ENCODE measurements around the gene INO80.
A peak's percentile ranks its signal among the peaks of the same experiment; 100 is the strongest.

INO80 gene

DNA sequence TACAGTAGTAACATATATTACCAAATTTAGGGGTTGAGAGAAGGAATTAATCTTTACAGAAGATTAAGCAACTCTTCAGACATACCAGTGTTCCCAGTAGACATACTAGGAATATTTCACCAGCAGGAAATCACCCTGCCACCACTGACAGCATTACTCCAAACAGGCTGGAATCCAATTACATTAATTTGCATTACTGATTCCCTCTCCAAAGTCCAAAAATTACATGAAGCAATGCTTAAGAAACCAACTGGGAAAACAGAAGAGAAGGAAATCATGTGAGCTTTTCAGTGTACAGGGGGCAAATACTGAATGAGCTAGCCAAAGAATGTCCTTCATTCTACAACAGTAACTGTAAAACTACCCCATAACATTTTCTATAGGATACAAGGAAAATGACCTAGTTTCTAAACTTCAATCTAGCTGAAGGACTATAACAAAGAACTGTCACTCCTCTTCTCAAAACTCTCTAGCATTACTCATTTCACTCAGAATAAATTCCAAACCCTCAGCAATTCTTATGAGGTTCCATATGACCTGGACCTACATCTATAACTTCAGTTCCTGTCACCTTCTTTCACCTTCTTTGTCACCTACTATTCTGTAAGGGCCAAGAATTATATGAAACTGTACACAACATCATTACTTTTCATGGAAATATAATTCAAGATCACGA lies 72.7 kb downstream of the INO80 start:
- DNase-seq = no peak

DNA sequence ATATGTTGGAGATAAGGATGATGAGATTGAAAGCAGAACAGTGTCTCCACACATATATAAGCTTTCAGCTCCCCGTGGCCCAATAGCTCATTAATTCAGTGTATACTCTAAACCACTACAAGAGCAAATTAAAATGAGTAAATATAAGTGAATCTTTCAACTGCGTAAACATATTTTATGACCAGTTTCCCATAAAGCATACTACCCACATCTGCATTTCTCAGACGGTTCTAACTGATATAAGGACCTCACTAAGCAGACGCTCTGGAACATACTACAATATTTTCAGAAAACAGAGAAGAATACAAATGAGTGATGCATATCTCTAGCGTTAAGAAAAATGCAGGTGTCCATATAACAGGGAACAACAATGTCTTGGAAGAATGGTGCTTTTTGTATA lies 73.2 kb downstream of the INO80 start:
- DNase-seq = no peak

DNA sequence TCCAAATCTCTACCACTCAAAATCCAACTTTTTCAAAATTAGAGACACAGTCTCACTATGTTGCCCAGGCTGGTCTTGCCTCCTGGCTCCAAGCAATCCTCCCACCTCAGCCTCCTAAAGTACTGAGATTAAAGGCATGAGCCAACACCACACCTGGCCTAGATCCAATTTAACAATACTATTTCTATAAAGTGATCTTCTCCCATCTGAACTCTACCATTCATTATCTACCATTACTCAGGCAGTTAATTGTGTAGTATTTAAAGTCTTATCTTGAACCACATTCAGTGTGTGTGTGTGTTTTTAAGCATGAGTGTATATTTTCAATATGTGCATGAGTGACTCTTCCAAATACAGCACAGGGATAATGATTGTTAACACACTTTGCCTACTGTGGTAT lies 77.0 kb downstream of the INO80 start:
- no peak for DNase-seq

DNA sequence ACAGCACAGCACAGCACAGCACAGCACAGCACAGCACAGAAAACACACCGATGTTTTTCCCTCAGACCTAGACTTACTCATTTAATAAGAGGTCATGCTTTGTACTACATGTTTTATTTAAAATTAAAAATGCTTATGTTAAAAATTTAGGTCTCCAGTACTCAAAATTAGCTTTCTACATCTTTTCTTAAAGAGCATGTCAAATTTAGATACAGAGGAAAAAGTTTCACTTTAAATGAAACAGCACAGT lies 84.1 kb downstream of the INO80 start:
- no peak for DNase-seq

DNA sequence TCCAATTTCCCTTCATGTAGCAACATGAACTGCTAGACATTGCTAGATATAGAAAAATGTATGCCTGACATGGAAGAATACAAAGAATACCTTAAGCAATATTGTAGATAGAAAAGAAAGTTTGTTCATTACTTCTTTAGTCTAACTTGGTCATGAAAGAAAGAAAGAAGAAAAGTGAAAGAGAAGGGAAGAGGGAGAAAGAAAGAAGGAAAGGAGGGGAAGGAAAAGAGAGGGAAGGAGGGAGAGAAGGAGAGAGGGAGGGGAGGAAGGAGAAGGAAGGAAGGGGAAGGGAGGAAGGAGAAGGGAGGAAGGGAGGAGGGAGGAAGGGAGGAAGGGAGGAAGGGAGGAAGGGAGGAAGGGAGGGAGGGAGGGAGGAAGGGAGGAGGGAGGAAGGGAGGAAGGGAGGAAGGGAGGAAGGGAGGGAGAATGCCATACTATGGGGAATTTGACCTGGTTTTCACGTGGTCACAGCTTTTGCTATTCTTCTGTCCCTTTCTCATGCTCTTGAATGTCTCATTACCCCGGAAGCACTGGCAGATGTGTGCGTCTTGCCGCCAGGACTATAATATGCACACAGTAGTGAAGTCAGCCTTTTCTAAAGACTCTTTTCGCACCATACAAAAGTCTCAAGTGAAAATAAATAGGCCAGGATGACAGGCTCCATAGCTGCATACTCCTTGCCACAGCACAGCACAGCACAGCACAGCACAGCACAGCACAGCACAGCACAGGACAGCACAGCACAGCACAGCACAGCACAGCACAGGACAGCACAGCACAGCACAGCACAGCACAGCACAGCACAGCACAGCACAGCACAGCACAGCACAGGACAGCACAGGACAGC lies 84.6 kb downstream of the INO80 start:
- DNase-seq = no peak

DNA sequence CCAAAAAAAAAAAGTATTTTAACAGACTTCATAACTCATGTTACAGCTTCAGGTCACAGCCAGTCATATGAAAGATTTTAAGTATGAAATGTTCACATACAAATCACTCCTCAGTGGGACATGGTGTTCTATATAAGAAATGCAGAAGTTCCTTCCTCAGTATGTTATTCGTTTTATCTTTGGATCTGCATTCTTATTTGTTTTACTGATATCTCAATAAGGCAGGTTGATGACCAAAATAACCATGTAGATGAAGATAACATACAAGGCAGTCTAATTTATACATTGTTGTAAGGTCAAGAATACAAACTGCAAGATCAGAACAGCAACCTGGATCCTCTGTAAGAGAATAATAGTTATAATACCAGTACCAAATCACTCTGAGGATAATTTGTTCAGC lies 87.2 kb downstream of the INO80 start:
- no peak for DNase-seq

DNA sequence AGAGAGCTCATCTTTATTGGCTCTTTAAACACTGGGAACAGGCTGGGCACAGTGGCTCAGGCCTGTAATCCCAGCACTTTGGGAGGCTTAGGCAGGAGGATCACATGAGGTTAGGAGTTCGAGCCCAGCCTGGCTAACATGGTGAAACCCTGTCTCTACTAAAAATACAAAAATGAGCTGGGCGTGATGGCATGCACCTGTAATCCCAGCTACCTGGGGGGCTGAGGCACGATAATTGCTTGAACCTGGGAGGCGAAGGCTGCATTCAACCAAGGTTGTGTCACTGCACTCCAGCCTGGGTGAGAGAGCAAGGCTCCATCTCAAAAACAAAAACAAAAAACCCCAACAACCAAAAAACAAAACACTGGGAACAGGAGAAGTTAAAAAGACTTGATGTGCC lies 90.7 kb downstream of the INO80 start:
- no peak for DNase-seq

DNA sequence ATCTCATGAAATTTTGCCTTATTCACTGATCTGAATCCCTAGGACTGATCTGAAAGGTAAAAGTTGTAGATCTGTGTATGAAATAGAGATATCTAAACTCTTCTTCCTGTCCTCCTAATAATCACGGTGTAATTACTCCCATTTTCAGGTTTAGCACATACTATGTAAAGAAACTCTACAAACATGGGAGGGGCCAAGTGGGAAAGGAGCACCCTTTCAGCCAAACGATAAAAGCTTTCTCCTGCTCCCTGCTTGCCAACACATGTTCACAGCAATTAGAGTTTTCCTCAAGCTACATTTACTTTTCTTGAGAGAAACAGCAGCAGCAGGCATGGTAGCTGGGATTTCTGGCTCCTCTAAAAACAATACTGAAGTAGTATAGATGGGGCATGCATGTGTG lies 91.2 kb downstream of the INO80 start:
- DNase-seq = no peak

DNA sequence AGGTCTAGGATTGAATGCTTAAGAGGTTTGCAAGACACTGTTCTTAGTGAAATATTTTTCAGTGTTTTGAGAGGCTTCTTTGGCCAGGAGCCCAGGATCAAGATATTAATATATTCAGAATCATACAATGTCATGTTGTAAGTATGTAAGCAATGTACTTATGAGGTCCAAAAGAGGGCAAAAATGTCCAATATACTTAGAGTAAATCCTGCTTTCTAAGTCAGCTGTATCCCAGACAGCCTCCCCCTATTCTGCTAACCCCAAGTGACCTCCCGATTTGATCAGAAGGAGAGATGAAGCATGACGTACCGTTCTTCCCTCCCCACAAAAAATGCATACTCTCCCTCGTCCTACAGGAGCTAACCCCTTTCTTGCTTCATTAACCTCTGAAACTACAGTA lies 91.9 kb downstream of the INO80 start:
- DNase-seq = no peak

DNA sequence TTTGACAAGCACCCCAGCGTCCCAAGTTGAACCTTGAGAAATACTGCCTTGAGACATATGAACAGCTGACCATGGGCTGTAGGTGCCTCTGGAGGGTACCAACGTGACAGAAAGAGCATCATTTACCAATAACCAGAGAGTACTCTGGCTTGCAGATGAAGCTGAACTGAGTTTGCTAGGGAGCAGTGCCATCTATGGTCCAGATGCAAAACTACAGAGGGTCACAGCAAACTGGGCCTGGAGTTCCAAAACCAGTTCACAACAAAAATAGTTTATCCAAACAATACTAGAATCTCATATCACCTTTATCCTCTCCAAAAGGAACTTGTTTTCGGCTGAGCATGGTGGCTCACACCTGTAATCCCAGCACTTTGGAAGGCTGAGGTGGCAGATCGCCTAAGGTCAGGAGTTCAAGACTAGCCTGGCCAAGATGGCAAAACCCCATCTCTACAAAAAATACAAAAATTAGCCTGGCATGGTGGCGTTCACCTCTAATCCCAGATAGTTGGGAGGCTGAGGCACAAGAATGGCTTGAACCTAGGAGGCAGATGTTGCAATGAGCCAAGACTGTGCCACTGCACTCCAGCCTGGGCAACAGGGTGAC lies 93.5 kb downstream of the INO80 start:
- peak; percentile 63 for DNase-seq

DNA sequence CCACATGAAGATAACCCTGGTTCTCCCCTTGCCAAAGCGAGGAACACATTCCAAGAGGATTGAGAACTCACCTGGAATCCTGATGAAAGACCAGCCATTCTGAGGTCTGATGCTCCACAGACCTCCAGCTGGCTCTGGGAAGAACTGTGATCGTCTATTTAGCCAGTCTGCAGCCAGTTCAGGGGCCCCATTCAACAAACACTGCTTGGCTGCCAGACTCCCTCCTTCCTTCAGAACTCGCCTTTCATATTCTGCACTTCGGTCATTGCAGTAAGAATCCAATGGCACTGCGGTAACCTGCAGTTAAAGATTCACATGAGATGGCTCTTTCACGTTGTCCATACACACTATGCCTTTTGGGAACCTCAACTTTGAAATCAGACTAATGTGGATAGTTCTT lies 95.3 kb downstream of the INO80 start:
- no peak for DNase-seq

DNA sequence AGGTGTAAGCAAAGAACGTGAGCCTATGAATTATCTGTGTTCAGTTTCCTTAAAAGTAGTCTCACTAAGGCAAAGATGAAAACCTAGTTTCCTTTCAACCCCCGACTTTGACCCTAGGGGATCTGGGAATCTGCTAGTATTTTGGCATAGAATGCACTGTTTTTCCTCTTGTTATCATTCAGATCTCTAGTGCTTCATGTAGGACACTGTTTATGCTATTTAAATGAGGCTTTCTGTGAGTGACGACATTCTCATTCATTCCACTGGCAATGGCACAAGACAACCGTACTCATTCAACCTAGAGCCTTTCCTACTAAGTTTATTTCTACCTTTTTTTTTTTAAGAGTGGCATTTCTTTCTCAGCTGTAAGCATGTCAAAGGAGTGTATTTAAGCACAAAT lies 95.8 kb downstream of the INO80 start:
- no peak for DNase-seq

DNA sequence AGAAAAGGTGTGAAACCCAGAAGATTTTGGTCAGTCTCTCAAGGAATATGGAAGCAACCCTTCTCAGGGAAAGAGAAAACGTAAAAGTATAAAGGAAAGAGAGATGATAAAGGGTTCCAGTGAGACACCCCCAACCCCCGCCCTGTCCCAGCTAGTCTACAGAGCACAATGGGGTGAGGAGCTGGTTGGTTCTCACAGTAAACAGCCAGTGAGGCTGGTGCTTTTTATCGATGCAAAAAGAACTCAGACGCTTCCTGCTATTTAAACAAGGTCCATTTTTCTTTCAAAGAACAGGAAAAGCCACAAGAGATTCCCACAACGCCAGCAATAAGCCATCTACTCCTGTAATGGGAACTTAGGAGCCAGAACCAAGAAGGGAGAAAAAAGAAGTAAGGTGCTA lies 96.9 kb downstream of the INO80 start:
- DNase-seq = no peak

DNA sequence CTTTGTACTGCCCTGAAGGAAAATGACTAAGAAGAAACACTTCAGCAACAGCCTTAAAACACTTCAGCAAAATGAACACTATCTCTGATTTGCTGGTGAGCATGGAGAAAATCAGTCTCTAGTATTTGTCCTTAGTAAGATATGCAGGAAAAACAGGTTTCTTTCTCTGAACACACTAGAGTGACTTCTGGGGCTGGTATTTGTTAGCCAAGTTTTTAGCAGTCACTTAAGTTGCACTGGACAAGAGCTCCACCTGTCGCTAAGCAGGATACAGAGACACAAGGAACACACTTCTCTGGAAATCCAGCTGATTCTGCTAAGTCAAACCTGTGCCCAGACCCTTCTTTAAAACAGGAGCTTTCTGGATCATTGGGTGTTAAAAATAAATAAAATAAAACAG lies 97.5 kb downstream of the INO80 start:
- no peak for DNase-seq

DNA sequence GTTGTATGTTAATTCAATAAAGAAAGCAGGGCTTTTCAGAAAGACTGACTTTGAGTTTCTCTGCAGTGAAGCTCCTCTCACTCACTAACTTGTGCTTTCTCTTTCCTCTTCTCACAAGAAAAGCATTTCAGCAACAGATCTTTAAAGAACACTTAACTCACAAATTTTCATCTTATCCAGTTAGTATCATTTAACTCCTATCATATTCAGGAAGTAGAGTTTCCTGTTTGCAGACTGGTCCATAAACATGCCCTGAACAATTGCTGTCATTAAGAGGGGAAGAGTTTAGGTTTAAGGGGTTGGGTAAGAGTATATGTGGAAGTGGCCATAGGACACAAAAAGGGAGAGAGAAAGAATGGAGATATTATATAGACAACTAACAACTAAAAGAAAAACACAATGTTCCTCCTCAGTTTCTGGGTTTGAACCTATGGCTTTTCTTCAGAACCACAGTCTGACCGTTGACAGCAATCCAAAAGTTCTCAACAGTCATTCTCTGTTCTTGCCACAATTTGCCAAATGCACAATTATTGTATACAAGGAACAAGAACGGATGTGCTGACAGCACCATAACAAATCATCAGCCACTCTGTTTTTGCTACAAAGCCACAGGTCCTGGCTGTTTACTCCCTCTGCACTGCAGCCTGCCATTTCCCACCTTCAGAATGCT lies 98.9 kb downstream of the INO80 start:
- DNase-seq = no peak

DNA sequence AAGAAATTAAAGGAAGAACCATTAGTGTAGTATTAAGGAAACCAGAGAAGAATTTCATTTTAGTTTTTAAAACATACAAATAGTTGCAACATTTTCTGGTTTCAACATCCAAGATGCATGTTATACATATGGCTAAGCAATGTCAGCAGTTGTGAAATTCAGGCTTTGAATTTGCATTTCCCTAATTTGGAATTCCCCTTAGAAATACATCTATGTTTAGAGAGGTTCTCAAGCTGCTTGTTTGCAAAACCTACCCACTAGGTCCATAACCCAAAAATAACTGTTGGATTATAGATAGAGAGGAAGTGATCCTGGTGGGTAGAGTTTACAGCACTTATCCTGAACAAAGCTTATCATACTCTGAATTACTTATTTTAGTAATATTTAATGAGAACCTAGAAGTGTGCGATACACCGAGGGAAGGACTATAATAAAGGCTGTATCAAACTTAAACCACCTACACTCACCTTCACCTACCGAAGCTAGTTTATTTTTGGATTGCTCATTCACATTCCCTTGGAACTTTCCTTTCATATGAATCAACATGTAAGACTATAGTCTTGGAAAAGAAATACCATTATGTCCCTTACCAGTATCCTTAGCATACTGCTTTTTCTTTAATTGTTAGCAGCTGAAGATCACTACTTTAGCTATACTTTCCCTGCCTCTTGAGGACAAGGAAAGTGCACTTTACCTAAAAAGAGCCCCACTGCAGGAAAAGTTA lies 102.2 kb downstream of the INO80 start:
- DNase-seq = no peak

DNA sequence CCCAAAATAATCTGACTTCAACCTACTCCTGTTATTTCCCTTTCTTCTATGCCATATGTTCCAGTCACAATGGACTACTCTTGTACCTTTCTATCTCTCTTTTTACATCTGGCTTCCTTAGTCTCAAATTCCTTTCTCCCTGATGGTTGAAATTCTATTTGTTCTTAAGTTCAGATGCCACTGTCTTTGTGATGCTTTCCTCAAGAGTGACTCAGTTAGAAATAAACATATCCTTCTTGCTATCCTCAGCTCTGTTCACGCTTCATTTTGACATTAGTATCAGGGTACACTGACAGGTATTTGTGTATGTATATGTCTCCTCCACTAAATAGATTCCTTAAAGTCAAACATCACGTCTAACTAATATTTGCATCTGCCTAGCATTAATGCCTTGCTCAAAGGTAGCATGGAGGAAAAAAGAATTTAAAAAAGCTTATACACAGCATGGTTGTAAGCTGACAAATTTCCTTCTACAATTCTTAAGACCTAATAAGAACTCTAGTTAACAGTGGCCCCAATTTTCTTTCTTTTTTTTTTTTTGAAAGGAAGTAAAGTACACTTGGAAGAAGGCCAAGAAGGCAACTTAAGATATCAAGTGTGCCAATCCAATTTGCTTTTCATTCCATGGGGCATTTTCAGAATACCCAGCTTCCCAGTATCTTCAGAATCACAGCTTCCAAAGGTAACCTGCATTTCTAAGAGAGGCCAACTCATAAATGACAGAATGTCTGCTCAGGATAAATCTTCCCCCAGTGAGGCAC lies 104.8 kb downstream of the INO80 start:
- DNase-seq = no peak

DNA sequence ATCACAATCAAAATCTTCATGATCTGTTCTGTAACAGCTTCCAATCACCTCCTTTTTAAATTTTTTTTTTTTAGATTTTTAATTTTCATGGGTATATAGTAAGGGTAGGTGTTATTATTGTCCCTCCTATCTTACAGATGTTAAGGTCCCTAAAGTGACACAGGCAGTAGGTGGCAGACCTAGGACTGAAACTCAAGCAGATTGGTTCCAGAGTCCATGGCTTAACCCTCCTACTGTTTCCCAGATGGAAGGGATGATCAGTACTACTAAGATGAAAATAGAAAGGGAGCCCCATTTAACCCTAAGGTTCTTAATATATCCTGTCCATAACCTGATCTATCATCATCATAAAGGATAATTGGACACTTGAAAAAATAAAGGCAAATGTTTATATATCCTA lies 105.7 kb downstream of the INO80 start:
- no peak for DNase-seq

DNA sequence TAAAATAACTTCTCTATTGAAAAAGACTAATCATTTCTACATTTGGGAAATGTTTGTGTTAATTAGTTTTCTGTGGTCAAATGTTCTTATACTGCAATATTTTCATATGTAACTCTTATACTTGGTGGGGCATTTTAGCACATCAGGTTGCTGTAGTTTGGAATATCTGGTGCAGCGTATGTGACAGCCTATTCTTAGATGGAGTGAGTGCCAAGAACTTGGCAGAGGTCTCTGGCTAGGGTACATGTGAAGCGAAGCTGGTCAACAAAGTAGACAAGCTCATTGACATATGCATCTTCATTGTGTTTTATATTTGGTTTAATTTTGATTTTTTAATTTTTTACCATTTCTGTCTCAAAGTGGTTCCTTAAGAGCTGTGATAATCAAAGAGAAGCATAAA lies 109.6 kb downstream of the INO80 start:
- no peak for DNase-seq

DNA sequence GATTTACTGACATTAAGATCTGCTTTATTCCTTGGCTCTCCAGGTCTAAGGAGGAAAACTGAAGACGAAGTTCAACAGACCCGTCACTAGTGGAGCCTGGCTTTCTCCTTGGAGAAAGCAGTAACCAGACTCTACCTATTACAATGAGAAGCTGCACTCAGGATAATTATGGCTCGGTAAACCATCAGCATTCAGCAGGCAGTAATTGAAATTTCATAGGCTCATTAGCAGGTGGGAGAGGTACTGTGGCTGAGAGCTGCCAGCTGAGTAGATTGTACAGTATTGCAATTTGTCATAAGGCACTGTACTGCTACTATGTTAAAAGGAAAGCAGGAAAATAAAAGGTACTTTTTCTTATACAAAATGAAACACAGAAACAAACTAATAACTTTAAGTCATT lies 111.6 kb downstream of the INO80 start:
- no peak for DNase-seq

DNA sequence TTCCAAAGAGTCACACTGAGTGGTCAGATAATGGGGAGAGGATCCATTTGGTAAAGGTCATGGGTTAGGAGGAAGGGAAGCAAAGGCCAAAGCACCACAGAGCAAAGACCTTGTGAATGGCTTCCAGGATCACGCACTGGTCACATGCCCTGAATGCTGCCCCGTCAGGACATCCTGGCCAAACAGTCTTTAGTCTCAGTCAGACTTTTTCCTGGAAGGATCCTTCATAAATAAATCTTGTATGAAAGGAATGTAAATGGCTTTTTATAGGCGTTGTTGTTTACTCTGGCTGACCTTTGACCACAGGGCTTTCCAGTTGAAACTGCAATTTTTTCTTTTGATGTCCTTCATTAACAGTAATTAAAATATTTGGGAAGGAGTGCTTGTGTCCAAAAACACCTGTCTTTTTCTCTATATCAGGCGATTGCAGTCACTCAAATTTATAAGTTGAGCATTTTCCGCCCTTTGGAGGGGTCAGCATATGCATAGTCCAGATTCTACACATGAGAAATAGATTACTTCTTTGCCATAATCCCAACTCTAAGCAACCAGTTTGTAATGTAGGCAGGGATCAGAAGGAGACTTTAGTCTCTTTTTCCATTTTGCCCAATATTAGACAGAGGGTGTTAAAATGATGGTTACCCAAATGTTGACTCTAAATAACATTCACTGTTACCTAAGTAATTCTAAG lies 114.4 kb downstream of the INO80 start:
- no peak for DNase-seq

DNA sequence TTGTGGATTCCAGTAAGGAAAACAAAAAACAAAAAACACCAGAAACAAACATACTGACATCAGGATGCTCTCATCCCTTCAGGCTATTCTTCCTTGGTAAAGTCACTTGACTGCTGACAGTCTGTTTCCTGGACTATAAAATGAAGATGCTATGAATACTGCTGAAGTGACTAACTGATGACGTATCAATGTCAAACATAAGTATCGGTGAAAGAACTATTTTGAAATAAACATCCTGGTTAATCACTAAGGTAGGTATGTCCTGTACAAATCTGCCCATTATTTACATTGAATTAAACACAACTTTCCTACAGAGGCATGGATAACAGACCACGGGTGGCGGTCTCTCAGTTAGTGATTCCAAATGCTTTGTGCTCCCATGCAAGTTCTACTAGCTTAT lies 116.9 kb downstream of the INO80 start:
- no peak for DNase-seq
